ENCODE data around the gene C2orf15. TPM values are rescaled to one million over a fixed set of nuclear protein-coding genes. Genes with fewer than 3 reads are reported as not detected.

The C2orf15 gene
- total RNA-seq, 1 experiment from 2014 or later: 1.9 TPM

GRCh38 chr2:99111236-99111635 is 30.3 kb upstream of the C2orf15 start:
- H2AFZ ChIP-seq (ENCODE audit: low read depth, low read length, poor library complexity, severe bottlenecking): no peak overlapping the region
- POLR2A ChIA-PET: no interaction called here
- H3K79me2 ChIP-seq (ENCODE audit: insufficient read depth, low read length): no peaks in the 10 kb centered on the region
- TF ChIP-seq, protein P1, sequence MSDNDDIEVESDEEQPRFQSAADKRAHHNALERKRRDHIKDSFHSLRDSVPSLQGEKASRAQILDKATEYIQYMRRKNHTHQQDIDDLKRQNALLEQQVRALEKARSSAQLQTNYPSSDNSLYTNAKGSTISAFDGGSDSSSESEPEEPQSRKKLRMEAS (IDR thresholded peaks at IDR 0.05): no peak
- TF ChIP-seq POLR2AphosphoS5 (IDR thresholded peaks at IDR 0.05; ENCODE audit: low read depth, low read length): no peak
- no peak for TF ChIP-seq ZNF274 (IDR thresholded peaks at IDR 0.05; ENCODE audit: low read depth, low read length)
- H3K4me1 ChIP-seq (ENCODE audit: control insufficient read depth in 1 of 2, insufficient read depth in 2 of 2, low read length in 2 of 2): no peaks in the 10 kb centered on the region
- no TSS peak for BruUV-seq (replicated peaks)
- RAD21 ChIA-PET (ENCODE audit: low non-redundant PET in 1 of 2, low total read pairs in 2 of 2, uncharacterized antibody in 2 of 2, unreplicated experiment in 2 of 2): no interaction called here
- H3K27ac ChIP-seq (ENCODE audit: low read depth, low read length): no peak overlapping the region
- no peak overlapping the region for H3K9ac ChIP-seq (ENCODE audit: low read length)
- ATAC-seq (no peak), DNase-seq (ENCODE audit: low read depth, low spot score) (no peak)
- H3K36me3 ChIP-seq (ENCODE audit: control insufficient read depth in 1 of 2, insufficient read depth in 2 of 2, low read length in 2 of 2): no peaks in the 10 kb centered on the region
- H3K9me2 ChIP-seq (ENCODE audit: insufficient read depth): no peaks in the 10 kb centered on the region
- intact Hi-C loops (cut with micrococcal nuclease): no loop called here
- no peaks in the 10 kb centered on the region for H3K9me3 ChIP-seq (ENCODE audit: control insufficient read depth in 1 of 2, insufficient read depth in 1 of 2, low read depth in 1 of 2, low read length in 2 of 2)
- H3K4me2 ChIP-seq (ENCODE audit: low read length): no peak overlapping the region
- CTCF ChIA-PET: no interaction called here
- H4K20me1 ChIP-seq (ENCODE audit: insufficient read depth): no peaks in the 10 kb centered on the region
- H3K4me3 ChIP-seq (replicated peaks in 1 of 2; ENCODE audit: low read depth in 1 of 2, low read length in 2 of 2): no peak overlapping the region
- H3K27me3 ChIP-seq (ENCODE audit: insufficient read depth, low read length): no peaks in the 10 kb centered on the region

DNA sequence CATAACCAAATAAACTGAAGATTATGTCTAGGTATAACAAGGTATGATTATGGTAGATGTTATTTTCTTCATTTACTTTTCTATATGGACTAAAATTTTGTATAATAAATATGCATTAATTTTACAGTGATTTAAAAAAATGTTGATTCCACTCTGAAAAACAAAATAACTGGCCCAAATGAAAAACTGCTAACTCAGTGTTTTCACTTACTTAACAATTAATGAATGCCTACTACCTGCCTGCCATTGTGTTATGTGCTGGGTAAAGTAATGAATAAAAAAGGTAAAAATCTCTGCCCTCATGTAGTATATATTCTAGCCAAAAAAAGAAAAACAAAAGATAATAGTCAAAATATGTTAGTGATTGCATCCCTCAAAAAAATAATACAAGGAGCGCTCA is 29.6 kb upstream of the C2orf15 start:
- no TSS peak for BruUV-seq (replicated peaks)
- no peak overlapping the region for H3K4me2 ChIP-seq (ENCODE audit: low read length)
- CTCF ChIA-PET: no interaction called here

More for the DNA sequence above, 29.6 kb upstream of the C2orf15 start:
- TF ChIP-seq ELF1 (IDR thresholded peaks at IDR 0.05; ENCODE audit: borderline replicate concordance, low read depth) (no peak), POLR2A (IDR thresholded peaks at IDR 0.05; ENCODE audit: borderline replicate concordance, extremely low read depth, insufficient read depth, insufficient read length) (no peak), EGR1 (IDR thresholded peaks at IDR 0.05; ENCODE audit: low read depth) (no peak), YY1 (IDR thresholded peaks at IDR 0.05; ENCODE audit: extremely low read depth, insufficient replicate concordance, low read depth, low read length) (no peak), RAD21 (IDR thresholded peaks at IDR 0.05; ENCODE audit: low read depth) (no peak), SRF (IDR thresholded peaks at IDR 0.05; ENCODE audit: low read depth) (no peak), REST (IDR thresholded peaks at IDR 0.05; ENCODE audit: low read depth) (no peak)
- TF ChIP-seq, protein P1 (IDR thresholded peaks at IDR 0.05): no peak
- ATAC-seq: no peak
- intact Hi-C loops (cut with micrococcal nuclease): no loop called here
- Histone ChIP-seq H3K4me1 (ENCODE audit: control insufficient read depth in 1 of 2, insufficient read depth in 2 of 2, low read length in 2 of 2) (no peaks in the 10 kb centered on the region), H3K4me3 (replicated peaks in 1 of 2; ENCODE audit: low read depth in 1 of 2, low read length in 2 of 2) (no peak overlapping the region), H3K9me3 (ENCODE audit: control insufficient read depth in 1 of 2, insufficient read depth in 1 of 2, low read depth in 1 of 2, low read length in 2 of 2) (no peaks in the 10 kb centered on the region), H3K9me2 (ENCODE audit: insufficient read depth) (no peaks in the 10 kb centered on the region), H4K20me1 (ENCODE audit: insufficient read depth) (no peaks in the 10 kb centered on the region), H3K79me2 (ENCODE audit: insufficient read depth, low read length) (no peaks in the 10 kb centered on the region), H3K27ac (ENCODE audit: low read depth, low read length) (no peak overlapping the region), H3K36me3 (ENCODE audit: control insufficient read depth in 1 of 2, insufficient read depth in 2 of 2, low read length in 2 of 2) (no peaks in the 10 kb centered on the region), H2AFZ (ENCODE audit: low read depth, low read length, poor library complexity, severe bottlenecking) (no peak overlapping the region), H3K9ac (ENCODE audit: low read length) (no peak overlapping the region), H3K27me3 (ENCODE audit: insufficient read depth, low read length) (no peaks in the 10 kb centered on the region)
- ChIA-PET RAD21 (ENCODE audit: low non-redundant PET in 1 of 2, low total read pairs in 2 of 2, uncharacterized antibody in 2 of 2, unreplicated experiment in 2 of 2) (no interaction called here), POLR2A (no interaction called here)
- DNase-seq (ENCODE audit: low read depth, low spot score): no peak

All from HCT116 (cell line).